Central memory CD8-positive, alpha-beta T cell (primary cell): ENCODE results near the gene PASD1.
"Not testable (repeated sequence)": the region's sequence is repeated elsewhere in the genome, so short reads cannot be mapped to it uniquely, and the experiment has no call there.

ENCODE experiments used
- ATAC-seq: fragments of 150-1000 bp; cut with Tn5 transposase; replicated peaks from 2 replicates; pipeline ENCODE4 v1.10.0; 2022; ENCODE audit warnings: mild to moderate bottlenecking, moderate FRiP score, moderate number of reproducible peaks; ENCODE audit not compliant: poor library complexity, severe bottlenecking; ENCODE audit errors: extremely low read depth
- DNase-seq, 2 donors: peaks; one replicate each; pipeline ENCODE4 v3.0.0; 2021; ENCODE audit warnings: low spot score in 2 of 2
- H3K27ac Mint-ChIP-seq: one replicate; pipeline ENCODE4 v1.8.0; 2022; ENCODE audit warnings: low read depth, mild to moderate bottlenecking, moderate library complexity, mixed read lengths
- H3K27me3 Mint-ChIP-seq: one replicate; pipeline ENCODE4 v1.8.0; 2022; ENCODE audit warnings: mixed read lengths
- H3K36me3 Mint-ChIP-seq: one replicate; pipeline ENCODE4 v1.8.0; 2022; ENCODE audit warnings: mild to moderate bottlenecking, moderate library complexity, mixed read lengths; ENCODE audit not compliant: insufficient read depth
- H3K4me1 Mint-ChIP-seq: one replicate; pipeline ENCODE4 v1.8.0; 2022; ENCODE audit warnings: mixed read lengths
- H3K4me3 Mint-ChIP-seq: one replicate; pipeline ENCODE4 v1.8.0; 2022; ENCODE audit warnings: mild to moderate bottlenecking, moderate library complexity, mixed read lengths
- H3K9me3 Mint-ChIP-seq: one replicate; pipeline ENCODE4 v1.8.0; 2022; ENCODE audit warnings: mixed read lengths

The PASD1 gene

DNA sequence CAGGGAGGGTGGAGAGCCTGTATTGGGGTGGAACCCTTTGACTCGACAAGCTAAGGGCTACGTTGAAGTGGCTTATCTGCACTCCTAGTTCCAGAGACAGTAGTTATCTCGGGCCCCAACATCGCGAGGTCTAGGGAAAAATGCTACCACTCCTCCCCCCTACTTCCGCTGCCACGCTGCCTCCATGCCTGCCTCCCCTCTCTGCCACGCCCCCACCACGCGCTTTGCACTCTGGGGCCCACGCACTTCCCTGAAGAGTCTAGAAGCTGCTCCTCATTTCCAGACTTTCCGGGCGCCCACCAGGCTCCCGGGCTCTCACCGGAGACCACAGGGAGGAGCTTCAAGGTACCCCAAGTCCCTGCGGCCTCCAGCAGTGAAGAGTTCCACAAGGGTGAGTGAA, at the start of gene PASD1:
TSS of gene PASD1 (plus strand) at position 227 of the 400 bp plus-strand sequence. CDS start 37,879 bp downstream, outside the sequence.
- H3K36me3 Mint-ChIP-seq = peaks cover 4% of the 10 kb centered on the region
- no peaks in the 10 kb centered on the region for H3K4me1 Mint-ChIP-seq
- no peaks in the 10 kb centered on the region for H3K9me3 Mint-ChIP-seq
- DNase-seq (no peak), ATAC-seq (no peak)
- H3K4me3 Mint-ChIP-seq = no peak within 1 kb of the TSS
- H3K27ac Mint-ChIP-seq = no peak within 1 kb of the TSS
- H3K27me3 Mint-ChIP-seq = no peaks in the 10 kb centered on the region

GRCh38 chrX:151515237-151515636, 48.2 kb upstream of the PASD1 start:
- DNase-seq (no peak), ATAC-seq (no peak)
- Mint-ChIP-seq H3K4me1 (no peaks in the 10 kb centered on the region), H3K4me3 (no peak overlapping the region), H3K9me3 (no peaks in the 10 kb centered on the region), H3K36me3 (peaks cover 2% of the 10 kb centered on the region), H3K27ac (no peak overlapping the region), H3K27me3 (peaks cover 17% of the 10 kb centered on the region)

DNA sequence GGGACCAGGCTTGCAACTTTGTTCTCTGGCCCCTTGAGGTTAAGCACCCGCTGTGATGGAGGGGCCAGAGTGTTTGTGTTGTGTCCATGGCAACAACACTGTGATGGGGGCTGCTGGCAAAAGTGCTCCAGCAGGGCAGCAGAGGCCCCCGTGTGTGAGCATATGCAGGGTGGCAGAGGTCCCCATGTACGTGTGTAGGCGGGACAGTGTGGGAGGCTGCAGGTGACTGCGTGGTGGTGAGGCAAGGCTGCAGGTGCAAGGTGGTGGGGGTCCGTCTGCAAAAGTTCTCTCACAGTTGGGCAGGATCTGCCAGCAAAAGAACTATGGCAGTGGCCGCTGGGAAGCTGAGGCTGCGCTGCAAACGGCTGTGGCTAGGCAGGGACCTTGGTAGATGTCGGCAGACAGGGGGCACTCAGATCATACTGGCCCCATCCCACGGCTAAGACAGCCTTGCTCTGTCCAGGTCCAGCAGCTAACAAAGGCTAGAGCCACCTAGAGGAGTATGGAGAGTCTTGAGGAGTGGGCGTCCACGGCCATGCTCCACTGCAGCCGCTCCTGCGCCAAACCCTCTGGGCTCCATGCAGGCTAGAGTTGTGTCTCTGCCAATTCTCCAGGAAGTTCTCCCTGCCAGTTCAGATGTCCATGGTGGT, 46.8 kb upstream of the PASD1 start:
- H3K36me3 Mint-ChIP-seq = no peaks in the 10 kb centered on the region
- no peak for ATAC-seq

DNA sequence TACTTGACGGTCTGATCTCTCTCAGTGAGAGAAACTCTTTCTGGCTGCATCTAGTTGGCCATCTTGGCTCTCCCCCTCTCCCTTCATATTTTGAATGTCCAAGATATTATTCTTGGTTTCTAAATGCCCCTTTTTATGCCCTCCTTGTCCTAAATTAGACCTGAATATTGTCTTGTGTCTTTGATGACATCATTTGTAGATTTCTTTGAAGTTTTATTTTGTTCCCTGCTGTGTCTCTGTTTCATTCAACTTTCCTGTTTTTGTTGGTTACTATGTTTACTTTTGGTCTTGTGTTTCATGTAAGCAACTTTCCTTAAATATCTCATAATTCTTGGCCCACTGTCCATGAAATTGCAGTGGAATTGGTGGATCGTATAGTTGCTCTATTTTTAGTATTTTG, 46.1 kb upstream of the PASD1 start:
- Mint-ChIP-seq H3K4me1 (no peaks in the 10 kb centered on the region), H3K36me3 (no peaks in the 10 kb centered on the region), H3K4me3 (no peak overlapping the region), H3K27me3 (peaks cover 11% of the 10 kb centered on the region), H3K27ac (no peak overlapping the region), H3K9me3 (no peaks in the 10 kb centered on the region)
- DNase-seq = no peak
- no peak for ATAC-seq

More for the DNA sequence above, 46.8 kb upstream of the PASD1 start:
- DNase-seq = no peak
- Mint-ChIP-seq H3K27ac (no peak overlapping the region), H3K27me3 (peaks cover 11% of the 10 kb centered on the region), H3K4me3 (no peak overlapping the region), H3K4me1 (no peaks in the 10 kb centered on the region), H3K9me3 (no peaks in the 10 kb centered on the region)

DNA sequence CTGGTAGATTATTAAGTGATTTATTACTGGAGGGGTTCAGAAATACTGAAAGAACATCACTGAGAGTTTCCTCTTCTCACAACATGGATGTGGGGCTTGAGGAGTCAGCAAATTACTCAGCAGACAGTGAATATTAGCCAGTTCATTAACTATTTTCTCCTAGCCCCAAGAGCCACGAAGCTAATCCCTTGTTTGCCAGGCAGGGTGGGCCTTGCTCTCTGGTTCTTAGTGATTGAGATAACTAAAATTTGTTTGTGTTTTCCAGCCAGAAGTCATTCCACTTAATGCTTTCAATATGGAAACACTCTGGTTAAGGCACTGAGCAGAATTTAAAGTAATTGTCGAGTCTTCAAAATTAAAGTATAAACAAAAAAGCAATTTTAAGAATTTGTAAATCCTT, 40.1 kb upstream of the PASD1 start:
- Mint-ChIP-seq H3K27ac (no peak overlapping the region), H3K4me3 (no peak overlapping the region), H3K9me3 (no peaks in the 10 kb centered on the region), H3K27me3 (peaks cover 8% of the 10 kb centered on the region), H3K4me1 (no peaks in the 10 kb centered on the region), H3K36me3 (no peaks in the 10 kb centered on the region)
- DNase-seq (no peak), ATAC-seq (no peak)

GRCh38 chrX:151536571-151536970, 26.9 kb upstream of the PASD1 start:
- Mint-ChIP-seq H3K27ac (no peak overlapping the region), H3K4me1 (no peaks in the 10 kb centered on the region), H3K9me3 (no peaks in the 10 kb centered on the region), H3K4me3 (no peak overlapping the region), H3K27me3 (peaks cover 26% of the 10 kb centered on the region), H3K36me3 (no peaks in the 10 kb centered on the region)
- DNase-seq (no peak), ATAC-seq (no peak)

DNA sequence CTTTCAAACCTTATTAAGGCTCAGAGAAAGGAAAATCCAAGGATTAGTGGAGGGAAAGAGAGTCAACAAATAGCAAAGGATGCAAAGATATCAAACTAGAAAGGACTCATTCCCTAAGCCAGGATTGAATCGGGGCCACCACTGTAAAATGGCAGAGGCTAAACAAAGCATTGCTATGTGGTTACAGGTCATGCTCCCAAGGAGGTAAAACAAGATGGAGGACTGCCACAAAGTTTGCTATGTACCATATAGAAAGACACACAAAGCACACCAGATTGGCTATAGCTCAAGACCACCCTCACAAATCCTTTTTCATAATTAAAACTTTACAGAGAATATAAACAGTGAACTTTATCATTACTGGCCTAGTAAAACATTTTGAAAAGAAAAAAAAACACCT, 25.9 kb upstream of the PASD1 start:
- H3K27ac Mint-ChIP-seq = no peak overlapping the region
- H3K9me3 Mint-ChIP-seq = no peaks in the 10 kb centered on the region
- H3K4me3 Mint-ChIP-seq = no peak overlapping the region

GRCh38 chrX:151538190-151539122, 25.0 kb upstream of the PASD1 start:
- H3K27ac Mint-ChIP-seq = no peak overlapping the region
- peaks cover 8% of the 10 kb centered on the region for H3K27me3 Mint-ChIP-seq
- ATAC-seq (no peak), DNase-seq (no peak)
- no peaks in the 10 kb centered on the region for H3K36me3 Mint-ChIP-seq
- H3K4me1 Mint-ChIP-seq = no peaks in the 10 kb centered on the region
- H3K9me3 Mint-ChIP-seq = no peaks in the 10 kb centered on the region
- H3K4me3 Mint-ChIP-seq = no peak overlapping the region

More for the DNA sequence above, 25.9 kb upstream of the PASD1 start:
- ATAC-seq (no peak), DNase-seq (no peak)
- Mint-ChIP-seq H3K36me3 (no peaks in the 10 kb centered on the region), H3K4me1 (no peaks in the 10 kb centered on the region), H3K27me3 (peaks cover 17% of the 10 kb centered on the region)

DNA sequence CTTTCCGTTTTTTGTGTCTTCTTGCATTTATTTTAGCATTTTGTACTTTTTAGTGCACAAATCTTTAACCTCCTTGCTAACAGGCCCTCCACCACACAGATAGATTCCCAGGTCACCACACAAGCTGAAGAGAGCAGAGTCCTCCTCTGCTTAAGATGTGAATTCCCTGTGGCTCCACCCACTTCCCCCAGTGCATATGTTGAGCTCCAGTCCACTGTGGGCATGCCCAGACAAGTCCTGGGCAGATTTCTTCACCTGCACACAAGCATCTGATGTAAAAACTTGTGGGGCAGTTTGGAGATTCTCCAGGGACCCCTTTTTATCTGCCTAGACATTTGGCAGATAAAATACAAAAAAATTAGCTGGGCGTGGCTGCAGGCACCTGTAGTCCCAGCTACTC, 19.8 kb upstream of the PASD1 start:
- H3K4me1 Mint-ChIP-seq = no peaks in the 10 kb centered on the region
- H3K27me3 Mint-ChIP-seq = peaks cover 25% of the 10 kb centered on the region
- H3K27ac Mint-ChIP-seq = no peak overlapping the region
- H3K9me3 Mint-ChIP-seq = no peaks in the 10 kb centered on the region
- DNase-seq = no peak
- no peak overlapping the region for H3K4me3 Mint-ChIP-seq
- ATAC-seq = no peak
- no peaks in the 10 kb centered on the region for H3K36me3 Mint-ChIP-seq

GRCh38 chrX:151546226-151546625, 17.2 kb upstream of the PASD1 start:
- ATAC-seq, H3K27ac Mint-ChIP-seq, H3K36me3 Mint-ChIP-seq, DNase-seq, H3K4me1 Mint-ChIP-seq, H3K9me3 Mint-ChIP-seq, H3K4me3 Mint-ChIP-seq: not testable (repeated sequence)
- H3K27me3 Mint-ChIP-seq = peaks cover 32% of the 10 kb centered on the region

DNA sequence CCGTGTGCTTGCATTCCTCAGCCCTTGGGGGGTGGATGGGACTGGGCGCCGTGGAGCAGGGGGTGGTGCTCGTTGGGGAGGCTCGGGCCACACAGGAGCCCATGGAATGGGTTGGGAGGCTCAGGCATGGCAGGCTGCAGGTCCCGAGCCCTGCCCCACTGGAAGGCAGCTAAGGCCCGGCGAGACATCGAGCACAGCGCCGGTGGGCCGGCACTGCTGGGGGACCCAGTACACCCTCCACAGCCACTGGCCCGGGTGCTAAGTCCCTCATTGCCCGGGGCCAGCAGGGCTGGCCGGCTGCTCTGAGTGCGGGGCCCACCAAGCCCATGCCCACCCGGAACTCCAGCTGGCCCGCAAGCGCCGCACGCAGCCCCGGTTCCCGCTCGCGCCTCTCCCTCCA, 12.3 kb upstream of the PASD1 start:
- H3K36me3 Mint-ChIP-seq, H3K27ac Mint-ChIP-seq, H3K9me3 Mint-ChIP-seq, ATAC-seq, H3K4me3 Mint-ChIP-seq, DNase-seq, H3K4me1 Mint-ChIP-seq: not testable (repeated sequence)
- peaks cover 27% of the 10 kb centered on the region for H3K27me3 Mint-ChIP-seq

GRCh38 chrX:151552743-151553142, 10.7 kb upstream of the PASD1 start:
- Mint-ChIP-seq H3K36me3 (no peaks in the 10 kb centered on the region), H3K9me3 (no peaks in the 10 kb centered on the region), H3K4me3 (no peak overlapping the region), H3K4me1 (no peaks in the 10 kb centered on the region), H3K27me3 (peaks cover 17% of the 10 kb centered on the region), H3K27ac (no peak overlapping the region)
- no peak for DNase-seq
- no peak for ATAC-seq

DNA sequence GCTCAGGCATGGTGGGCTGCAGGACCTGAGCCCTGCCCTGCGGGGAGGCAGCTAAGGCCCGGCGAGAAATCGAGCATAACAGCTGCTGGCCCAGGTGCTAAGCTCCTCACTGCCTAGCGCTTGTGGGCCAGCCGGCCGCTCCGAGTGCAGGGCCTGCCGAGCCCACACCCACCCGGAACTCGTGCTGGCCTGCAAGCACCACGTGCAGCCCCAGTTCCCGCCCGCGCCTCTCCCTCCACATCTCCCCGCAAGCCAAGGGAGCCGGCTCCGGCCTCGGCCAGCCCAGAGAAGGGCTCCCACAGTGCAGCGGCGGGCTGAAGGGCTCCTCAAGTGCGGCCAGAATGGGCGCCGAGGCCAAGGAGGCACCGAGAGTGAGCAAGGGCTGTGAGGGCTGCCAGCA, 8.2 kb upstream of the PASD1 start:
- H3K36me3 Mint-ChIP-seq, ATAC-seq, H3K27ac Mint-ChIP-seq, H3K27me3 Mint-ChIP-seq, H3K9me3 Mint-ChIP-seq, DNase-seq, H3K4me1 Mint-ChIP-seq, H3K4me3 Mint-ChIP-seq: not testable (repeated sequence)
